Measurements from ENCODE around the gene VAC14. TPM values are rescaled to one million over a fixed set of nuclear protein-coding genes. Genes with fewer than 3 reads are reported as not detected.

VAC14 gene
- total and polyA plus RNA-seq, 2 experiments from 2014 or later = 42.3 to 77.7 TPM

DNA sequence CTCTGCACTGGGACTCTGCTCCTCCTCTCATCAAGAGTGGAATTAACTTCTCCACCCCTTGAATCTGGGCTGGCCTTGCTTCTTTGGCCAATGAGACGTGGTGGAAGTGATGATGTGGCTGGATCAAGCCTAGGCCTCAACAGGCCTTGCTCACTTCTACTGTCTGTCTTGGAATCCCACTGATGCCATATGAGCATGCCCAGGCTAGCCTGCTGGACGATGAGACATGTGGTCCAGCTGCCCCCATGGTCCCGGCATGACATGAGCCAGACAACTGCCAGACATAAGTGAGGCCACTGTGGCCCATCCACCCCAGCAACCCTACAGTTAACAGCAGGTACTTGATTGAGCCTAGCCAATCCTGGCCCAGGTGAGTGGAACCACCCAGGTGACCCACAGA, 18.7 kb downstream of the VAC14 start (continued):
- TF ChIP-seq, protein P1, sequence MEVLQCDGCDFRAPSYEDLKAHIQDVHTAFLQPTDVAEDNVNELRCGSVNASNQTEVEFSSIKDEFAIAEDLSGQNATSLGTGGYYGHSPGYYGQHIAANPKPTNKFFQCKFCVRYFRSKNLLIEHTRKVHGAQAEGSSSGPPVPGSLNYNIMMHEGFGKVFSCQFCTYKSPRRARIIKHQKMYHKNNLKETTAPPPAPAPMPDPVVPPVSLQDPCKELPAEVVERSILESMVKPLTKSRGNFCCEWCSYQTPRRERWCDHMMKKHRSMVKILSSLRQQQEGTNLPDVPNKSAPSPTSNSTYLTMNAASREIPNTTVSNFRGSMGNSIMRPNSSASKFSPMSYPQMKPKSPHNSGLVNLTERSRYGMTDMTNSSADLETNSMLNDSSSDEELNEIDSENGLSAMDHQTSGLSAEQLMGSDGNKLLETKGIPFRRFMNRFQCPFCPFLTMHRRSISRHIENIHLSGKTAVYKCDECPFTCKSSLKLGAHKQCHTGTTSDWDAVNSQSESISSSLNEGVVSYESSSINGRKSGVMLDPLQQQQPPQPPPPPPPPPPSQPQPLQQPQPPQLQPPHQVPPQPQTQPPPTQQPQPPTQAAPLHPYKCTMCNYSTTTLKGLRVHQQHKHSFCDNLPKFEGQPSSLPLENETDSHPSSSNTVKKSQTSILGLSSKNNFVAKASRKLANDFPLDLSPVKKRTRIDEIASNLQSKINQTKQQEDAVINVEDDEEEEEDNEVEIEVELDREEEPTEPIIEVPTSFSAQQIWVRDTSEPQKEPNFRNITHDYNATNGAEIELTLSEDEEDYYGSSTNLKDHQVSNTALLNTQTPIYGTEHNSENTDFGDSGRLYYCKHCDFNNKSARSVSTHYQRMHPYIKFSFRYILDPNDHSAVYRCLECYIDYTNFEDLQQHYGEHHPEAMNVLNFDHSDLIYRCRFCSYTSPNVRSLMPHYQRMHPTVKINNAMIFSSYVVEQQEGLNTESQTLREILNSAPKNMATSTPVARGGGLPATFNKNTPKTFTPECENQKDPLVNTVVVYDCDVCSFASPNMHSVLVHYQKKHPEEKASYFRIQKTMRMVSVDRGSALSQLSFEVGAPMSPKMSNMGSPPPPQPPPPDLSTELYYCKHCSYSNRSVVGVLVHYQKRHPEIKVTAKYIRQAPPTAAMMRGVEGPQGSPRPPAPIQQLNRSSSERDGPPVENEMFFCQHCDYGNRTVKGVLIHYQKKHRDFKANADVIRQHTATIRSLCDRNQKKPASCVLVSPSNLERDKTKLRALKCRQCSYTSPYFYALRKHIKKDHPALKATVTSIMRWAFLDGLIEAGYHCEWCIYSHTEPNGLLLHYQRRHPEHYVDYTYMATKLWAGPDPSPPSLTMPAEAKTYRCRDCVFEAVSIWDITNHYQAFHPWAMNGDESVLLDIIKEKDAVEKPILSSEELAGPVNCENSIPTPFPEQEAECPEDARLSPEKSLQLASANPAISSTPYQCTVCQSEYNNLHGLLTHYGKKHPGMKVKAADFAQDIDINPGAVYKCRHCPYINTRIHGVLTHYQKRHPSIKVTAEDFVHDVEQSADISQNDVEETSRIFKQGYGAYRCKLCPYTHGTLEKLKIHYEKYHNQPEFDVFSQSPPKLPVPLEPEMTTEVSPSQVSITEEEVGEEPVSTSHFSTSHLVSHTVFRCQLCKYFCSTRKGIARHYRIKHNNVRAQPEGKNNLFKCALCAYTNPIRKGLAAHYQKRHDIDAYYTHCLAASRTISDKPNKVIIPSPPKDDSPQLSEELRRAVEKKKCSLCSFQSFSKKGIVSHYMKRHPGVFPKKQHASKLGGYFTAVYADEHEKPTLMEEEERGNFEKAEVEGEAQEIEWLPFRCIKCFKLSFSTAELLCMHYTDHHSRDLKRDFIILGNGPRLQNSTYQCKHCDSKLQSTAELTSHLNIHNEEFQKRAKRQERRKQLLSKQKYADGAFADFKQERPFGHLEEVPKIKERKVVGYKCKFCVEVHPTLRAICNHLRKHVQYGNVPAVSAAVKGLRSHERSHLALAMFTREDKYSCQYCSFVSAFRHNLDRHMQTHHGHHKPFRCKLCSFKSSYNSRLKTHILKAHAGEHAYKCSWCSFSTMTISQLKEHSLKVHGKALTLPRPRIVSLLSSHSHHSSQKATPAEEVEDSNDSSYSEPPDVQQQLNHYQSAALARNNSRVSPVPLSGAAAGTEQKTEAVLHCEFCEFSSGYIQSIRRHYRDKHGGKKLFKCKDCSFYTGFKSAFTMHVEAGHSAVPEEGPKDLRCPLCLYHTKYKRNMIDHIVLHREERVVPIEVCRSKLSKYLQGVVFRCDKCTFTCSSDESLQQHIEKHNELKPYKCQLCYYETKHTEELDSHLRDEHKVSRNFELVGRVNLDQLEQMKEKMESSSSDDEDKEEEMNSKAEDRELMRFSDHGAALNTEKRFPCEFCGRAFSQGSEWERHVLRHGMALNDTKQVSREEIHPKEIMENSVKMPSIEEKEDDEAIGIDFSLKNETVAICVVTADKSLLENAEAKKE (CRISPR knock-in tag; IDR thresholded peaks at IDR 0.05) = no peak
- TF ChIP-seq, protein P2, sequence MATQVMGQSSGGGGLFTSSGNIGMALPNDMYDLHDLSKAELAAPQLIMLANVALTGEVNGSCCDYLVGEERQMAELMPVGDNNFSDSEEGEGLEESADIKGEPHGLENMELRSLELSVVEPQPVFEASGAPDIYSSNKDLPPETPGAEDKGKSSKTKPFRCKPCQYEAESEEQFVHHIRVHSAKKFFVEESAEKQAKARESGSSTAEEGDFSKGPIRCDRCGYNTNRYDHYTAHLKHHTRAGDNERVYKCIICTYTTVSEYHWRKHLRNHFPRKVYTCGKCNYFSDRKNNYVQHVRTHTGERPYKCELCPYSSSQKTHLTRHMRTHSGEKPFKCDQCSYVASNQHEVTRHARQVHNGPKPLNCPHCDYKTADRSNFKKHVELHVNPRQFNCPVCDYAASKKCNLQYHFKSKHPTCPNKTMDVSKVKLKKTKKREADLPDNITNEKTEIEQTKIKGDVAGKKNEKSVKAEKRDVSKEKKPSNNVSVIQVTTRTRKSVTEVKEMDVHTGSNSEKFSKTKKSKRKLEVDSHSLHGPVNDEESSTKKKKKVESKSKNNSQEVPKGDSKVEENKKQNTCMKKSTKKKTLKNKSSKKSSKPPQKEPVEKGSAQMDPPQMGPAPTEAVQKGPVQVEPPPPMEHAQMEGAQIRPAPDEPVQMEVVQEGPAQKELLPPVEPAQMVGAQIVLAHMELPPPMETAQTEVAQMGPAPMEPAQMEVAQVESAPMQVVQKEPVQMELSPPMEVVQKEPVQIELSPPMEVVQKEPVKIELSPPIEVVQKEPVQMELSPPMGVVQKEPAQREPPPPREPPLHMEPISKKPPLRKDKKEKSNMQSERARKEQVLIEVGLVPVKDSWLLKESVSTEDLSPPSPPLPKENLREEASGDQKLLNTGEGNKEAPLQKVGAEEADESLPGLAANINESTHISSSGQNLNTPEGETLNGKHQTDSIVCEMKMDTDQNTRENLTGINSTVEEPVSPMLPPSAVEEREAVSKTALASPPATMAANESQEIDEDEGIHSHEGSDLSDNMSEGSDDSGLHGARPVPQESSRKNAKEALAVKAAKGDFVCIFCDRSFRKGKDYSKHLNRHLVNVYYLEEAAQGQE (IDR thresholded peaks at IDR 0.05; ENCODE audit: unreplicated experiment) = no peak
- TF ChIP-seq, protein P3, sequence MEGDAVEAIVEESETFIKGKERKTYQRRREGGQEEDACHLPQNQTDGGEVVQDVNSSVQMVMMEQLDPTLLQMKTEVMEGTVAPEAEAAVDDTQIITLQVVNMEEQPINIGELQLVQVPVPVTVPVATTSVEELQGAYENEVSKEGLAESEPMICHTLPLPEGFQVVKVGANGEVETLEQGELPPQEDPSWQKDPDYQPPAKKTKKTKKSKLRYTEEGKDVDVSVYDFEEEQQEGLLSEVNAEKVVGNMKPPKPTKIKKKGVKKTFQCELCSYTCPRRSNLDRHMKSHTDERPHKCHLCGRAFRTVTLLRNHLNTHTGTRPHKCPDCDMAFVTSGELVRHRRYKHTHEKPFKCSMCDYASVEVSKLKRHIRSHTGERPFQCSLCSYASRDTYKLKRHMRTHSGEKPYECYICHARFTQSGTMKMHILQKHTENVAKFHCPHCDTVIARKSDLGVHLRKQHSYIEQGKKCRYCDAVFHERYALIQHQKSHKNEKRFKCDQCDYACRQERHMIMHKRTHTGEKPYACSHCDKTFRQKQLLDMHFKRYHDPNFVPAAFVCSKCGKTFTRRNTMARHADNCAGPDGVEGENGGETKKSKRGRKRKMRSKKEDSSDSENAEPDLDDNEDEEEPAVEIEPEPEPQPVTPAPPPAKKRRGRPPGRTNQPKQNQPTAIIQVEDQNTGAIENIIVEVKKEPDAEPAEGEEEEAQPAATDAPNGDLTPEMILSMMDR (conservative IDR thresholded peaks at IDR 0.05; ENCODE audit: low read depth in 2 of 2) = no peak

Measured in GM23338 (cell line).